HG03175 (cell line): Measurements from ENCODE around the gene NEU3.
"Not testable (repeated sequence)": the region's sequence is repeated elsewhere in the genome, so short reads cannot be mapped to it uniquely, and the experiment has no call there.

ENCODE experiments used
- ATAC-seq: cut with Tn5 transposase; IDR thresholded peaks from one replicate; pipeline ENCODE4 v1.9.1; 2021; ENCODE audit warnings: mild to moderate bottlenecking, moderate library complexity; ENCODE audit not compliant: unreplicated experiment

NEU3 gene

DNA sequence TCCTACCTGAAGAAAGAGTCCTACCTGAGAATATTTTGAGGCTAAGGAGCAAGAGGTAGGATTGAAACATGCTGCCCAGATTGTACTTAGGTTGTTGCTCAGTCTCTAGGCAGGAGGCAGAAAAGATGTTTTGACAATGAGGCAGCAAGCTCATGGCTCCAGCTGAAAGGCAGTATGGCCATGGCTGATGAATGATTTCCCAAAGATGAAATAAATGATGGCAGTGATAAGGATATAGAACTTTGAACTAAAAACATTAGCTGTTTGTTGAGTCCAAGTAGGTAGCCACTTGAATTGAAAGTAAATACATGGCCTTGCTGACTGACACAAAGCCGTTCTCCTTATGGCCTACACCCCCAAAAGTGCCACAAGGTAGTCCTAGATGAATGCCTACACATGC lies 6.8 kb upstream of the NEU3 start:
- no peak for ATAC-seq

DNA sequence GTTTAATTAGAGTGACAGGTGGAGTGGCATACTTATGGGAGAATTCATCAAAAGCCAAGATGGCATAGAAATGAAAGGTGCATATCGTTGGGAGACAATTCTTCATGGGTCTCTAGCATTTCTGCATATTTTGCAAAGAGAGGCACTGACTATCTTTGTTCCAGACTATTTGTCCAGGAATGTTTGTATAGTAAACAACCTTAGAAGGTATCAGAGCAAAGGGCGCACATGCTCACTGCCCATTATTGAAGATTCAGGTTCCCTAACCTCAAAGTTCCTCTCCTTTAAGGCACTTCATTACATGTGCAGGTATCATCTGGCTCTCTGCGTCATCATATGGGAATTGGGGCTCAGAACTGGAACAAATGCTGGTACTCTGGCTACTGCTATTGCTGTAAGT lies 4.7 kb upstream of the NEU3 start:
- ATAC-seq: no peak

GRCh38 chr11:74984730-74985129 lies 4.0 kb upstream of the NEU3 start:
- ATAC-seq: no peak

GRCh38 chr11:74989260-74989638 lies 516 bp downstream of the NEU3 start:
- ATAC-seq: peak; percentile 11

DNA sequence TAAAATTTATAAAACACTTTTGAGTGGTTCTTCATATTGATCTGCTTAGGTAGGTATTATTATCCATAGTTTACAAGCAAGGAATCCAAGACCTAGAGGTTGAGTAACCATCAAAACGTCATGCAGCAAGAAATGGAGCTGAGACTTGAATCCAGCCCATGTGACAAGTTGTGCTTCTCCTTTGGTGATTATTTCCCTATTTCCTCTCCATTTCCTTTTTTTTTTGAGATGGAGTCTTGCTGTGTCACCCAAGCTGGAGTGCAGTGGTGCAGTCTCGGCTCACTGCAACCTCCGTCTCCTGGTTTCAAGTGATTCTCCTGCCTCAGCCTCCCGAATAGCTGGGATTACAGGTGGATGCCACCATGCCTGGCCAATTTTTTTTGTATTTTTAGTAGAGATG lies 1.4 kb downstream of the NEU3 start:
- ATAC-seq: not testable (repeated sequence)

GRCh38 chr11:74990941-74991340 lies 2.2 kb downstream of the NEU3 start:
- no peak for ATAC-seq

GRCh38 chr11:74992852-74993251 lies 4.1 kb downstream of the NEU3 start:
- no peak for ATAC-seq

DNA sequence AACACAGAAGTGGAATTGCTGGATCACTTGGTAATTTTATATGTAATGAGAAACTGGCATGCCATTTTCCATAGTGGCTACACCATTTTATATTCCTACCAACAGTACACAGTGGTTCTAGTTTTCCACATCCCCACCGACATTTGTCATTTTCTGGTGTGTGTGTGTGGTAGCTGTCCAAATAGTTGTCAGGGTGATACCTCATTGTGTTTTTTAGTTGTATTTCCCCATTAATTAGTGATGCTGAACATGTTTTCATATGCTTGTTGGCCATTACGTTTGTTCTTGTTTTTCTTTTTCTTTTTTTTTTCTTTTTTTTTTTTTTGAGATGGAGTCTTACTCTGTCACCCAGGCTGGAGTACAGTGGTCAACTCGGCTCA lies 12.2 kb downstream of the NEU3 start:
- no peak for ATAC-seq

- ATAC-seq: no peak
Measured at GRCh38 chr11:75001686-75002085, 13.0 kb downstream of the NEU3 start.

- no peak for ATAC-seq
Measured at GRCh38 chr11:75002516-75002915, 13.8 kb downstream of the NEU3 start.

GRCh38 chr11:75004215-75004614 lies 15.5 kb downstream of the NEU3 start:
- ATAC-seq: no peak

DNA sequence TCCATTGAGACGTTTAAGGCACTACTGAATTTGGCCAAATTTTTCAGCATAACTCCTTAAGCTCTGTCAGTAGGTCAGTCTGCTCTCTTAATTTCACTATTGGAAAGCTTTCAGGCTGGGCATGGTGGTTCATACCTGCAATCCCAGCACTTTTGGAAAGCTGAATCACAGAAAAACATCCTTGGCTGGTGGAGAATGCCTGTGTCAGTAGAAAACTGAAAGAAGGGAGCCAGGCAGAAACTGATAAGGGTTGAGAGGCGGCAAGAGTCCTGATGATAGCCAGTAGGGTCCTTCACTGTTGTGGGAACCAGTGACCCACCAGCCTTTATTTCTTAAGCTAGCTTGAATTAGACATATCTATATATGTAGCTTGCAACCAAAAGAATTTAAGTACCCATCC lies 22.6 kb downstream of the NEU3 start:
- ATAC-seq: no peak

- ATAC-seq: no peak
Measured at GRCh38 chr11:75011872-75012271, 23.1 kb downstream of the NEU3 start.

GRCh38 chr11:75013051-75013450 lies 24.3 kb downstream of the NEU3 start:
- no peak for ATAC-seq

DNA sequence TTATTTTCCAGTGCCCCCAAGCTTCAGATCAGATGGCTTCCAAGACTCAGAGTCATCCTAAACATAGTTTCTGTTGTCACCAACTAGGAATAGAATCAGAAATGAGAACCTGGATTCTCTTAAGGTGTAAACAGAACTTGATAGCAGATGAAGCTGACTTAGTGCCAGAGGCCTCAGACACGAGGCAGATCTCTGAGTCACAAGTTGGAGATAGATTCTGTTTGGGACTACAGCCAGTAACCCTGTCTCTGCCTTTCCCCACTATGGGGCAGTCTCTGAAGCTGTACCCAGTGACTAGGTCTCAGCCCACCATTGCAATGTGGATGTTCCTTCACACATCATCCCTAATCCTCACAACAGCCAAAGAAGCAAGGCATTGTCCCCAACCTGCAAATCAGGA lies 25.4 kb downstream of the NEU3 start:
- no peak for ATAC-seq

DNA sequence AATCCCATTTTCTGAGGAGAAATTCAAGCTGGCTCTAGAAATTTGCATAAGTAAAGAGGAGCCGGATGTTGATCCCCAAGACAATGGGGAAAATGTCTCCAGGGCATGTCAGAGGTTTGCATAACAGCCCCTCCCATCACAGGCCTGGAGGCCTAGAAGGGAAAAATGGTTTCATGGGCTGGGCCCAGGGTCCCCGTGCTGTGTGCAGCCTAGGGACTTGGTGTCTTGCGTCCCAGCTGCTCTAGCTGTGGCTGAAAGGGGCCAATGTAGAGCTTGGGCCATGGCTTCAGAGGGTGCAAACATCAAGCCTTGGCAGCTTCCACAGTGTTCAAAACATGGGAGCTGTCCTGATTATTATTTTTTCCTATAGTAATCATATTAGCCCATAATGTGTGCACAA lies 30.5 kb downstream of the NEU3 start:
- ATAC-seq: not testable (repeated sequence)

DNA sequence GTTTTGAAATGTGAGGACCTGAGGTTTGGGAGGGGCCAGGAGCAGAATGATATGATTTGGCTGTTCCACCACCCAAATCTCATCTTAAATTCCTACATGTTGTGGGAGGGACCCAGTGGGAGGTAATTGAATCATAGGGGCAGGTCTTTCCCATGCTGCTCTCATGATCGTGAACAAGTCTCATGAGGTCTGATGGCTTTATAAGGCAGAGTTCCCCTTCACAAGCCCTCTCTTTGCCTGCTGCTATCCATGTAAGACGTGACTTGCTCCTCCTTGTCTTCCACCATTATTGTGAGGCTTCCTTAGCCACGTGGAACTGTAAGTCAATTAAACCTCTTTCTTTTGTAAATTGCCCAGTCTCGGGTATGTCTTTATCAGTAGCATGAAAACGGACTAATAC lies 31.6 kb downstream of the NEU3 start:
- ATAC-seq: not testable (repeated sequence)

DNA sequence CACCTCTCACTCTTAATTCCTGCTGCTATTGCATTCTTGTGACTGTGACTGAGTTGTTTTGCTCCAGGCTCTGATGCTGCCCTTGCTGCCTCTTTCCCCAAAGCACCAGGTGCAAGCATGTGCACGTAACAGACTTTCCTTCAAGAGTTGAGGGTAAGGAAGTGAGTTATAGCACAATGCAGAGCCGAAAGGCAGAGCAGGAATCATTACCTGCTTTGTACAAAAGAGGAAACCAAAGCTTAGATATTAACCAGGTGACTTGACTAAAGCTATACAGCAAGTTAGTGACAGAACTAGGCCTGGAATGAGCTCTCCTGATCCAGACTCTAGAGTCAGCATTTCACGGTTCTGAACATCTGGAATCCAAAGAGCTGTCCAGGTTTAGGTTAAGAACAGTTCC lies 33.6 kb downstream of the NEU3 start:
- ATAC-seq: peak; percentile 71

- ATAC-seq: peak; percentile 73
Measured at GRCh38 chr11:75022759-75023396, 34.1 kb downstream of the NEU3 start.

- ATAC-seq: no peak
Measured at GRCh38 chr11:75023446-75024067, 34.8 kb downstream of the NEU3 start.

GRCh38 chr11:75024068-75024449 lies 35.3 kb downstream of the NEU3 start:
- no peak for ATAC-seq

- ATAC-seq: no peak
Measured at GRCh38 chr11:75024764-75025211, 36.1 kb downstream of the NEU3 start.

DNA sequence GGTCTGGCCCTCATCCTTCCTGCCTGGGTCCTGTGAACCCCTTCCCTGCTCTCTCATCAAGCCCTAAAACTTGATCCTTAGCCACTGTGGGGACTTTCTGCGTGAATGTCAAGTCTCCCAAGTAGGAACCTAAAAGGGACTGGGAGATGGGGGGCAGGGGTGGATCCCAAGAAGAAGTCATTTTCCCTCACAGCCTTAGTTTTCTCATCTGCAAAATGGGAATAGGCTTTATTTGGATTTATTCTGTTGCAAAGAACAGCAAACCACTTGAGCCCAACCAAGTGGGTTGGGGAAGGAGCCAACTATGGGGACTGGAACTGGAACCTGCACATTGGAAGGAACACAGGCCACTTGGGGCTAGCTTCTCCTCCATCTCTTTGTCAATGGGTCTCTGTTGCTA lies 36.8 kb downstream of the NEU3 start:
- ATAC-seq: no peak
